Nephron progenitor cell (in vitro differentiated cells): ENCODE data around the gene PDE4D.
A peak's percentile ranks its signal among the peaks of the same experiment; 100 is the strongest.

Experiments
- DNase-seq: peaks from one replicate; pipeline ENCODE4 v3.0.0; 2021
- H3K27ac Mint-ChIP-seq: 2 replicates; pipeline ENCODE4 v1.8.0; 2021; ENCODE audit warnings: mild to moderate bottlenecking, moderate library complexity, mixed read lengths
- H3K27me3 Mint-ChIP-seq: 2 replicates; pipeline ENCODE4 v1.8.0; 2021; ENCODE audit warnings: mild to moderate bottlenecking, low read depth, mixed read lengths; ENCODE audit not compliant: poor library complexity
- H3K36me3 Mint-ChIP-seq: 2 replicates; pipeline ENCODE4 v1.8.0; 2021; ENCODE audit warnings: low read depth, mixed read lengths
- H3K4me1 Mint-ChIP-seq: 2 replicates; pipeline ENCODE4 v1.8.0; 2021; ENCODE audit warnings: mixed read lengths
- H3K4me3 Mint-ChIP-seq: 2 replicates; pipeline ENCODE4 v1.8.0; 2021; ENCODE audit warnings: mild to moderate bottlenecking, moderate library complexity, mixed read lengths
- H3K9me3 Mint-ChIP-seq: 2 replicates; pipeline ENCODE4 v1.8.0; 2021; ENCODE audit warnings: mild to moderate bottlenecking, moderate library complexity, mixed read lengths
- TF ChIP-seq, protein P1 (sequence below): fragments of 200-600 bp; sonication (generic); IDR thresholded peaks from 2 replicates; pipeline ENCODE4 v1.5.0; 2021; ENCODE audit warnings: antibody characterized with exemption

PDE4D gene

DNA sequence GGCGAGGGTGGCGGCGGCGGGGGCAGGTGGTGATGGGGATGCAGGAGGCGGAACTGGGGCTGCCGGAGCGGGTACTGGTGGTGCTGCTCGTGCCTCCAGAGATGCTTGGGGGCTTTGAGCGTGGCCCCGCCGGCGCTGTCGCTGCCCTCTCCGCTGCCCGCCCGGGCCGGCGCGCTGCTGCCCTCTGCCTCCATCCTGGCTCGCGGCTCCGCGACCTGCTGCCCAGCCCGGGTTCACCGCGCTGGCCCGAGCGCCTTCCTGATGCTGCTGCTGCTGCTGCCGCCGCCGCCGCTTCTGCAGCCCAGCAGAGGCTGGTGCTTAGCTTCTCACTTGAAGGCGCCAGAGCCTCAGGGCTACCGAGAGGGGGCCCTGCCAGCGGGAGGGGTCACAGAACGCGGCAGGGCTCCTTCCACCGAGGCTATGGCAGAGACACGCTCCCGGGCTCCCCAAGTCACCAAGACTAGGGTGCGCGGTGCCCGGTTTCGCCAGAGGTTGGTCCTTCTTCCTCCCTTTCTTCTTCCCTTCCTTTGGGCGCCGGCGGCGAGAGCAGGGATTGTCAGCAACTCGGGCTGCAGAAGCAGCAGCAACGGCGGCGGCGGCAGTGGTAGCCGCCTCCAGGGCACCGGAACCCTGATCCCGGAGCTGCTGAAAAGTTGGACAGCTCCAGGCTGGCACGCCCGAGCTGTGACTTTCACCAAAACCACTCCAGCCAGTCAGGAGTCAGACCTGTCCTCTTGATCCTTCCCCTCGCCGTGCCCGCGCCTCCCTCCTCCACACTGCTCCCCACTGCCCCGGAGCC lies at the start of gene PDE4D:
Gene PDE4D (minus strand): TSS at position 298 of the 799 bp plus-strand sequence.
- DNase-seq = peak; percentile 90
- Mint-ChIP-seq H3K4me1 (peaks cover 22% of the 10 kb centered on the region), H3K27ac (no peak within 1 kb of the TSS), H3K9me3 (no peaks in the 10 kb centered on the region), H3K4me3 (peak within 1 kb of the TSS; percentile 69), H3K36me3 (no peaks in the 10 kb centered on the region), H3K27me3 (peaks cover 91% of the 10 kb centered on the region)
- TF ChIP-seq, protein P1, sequence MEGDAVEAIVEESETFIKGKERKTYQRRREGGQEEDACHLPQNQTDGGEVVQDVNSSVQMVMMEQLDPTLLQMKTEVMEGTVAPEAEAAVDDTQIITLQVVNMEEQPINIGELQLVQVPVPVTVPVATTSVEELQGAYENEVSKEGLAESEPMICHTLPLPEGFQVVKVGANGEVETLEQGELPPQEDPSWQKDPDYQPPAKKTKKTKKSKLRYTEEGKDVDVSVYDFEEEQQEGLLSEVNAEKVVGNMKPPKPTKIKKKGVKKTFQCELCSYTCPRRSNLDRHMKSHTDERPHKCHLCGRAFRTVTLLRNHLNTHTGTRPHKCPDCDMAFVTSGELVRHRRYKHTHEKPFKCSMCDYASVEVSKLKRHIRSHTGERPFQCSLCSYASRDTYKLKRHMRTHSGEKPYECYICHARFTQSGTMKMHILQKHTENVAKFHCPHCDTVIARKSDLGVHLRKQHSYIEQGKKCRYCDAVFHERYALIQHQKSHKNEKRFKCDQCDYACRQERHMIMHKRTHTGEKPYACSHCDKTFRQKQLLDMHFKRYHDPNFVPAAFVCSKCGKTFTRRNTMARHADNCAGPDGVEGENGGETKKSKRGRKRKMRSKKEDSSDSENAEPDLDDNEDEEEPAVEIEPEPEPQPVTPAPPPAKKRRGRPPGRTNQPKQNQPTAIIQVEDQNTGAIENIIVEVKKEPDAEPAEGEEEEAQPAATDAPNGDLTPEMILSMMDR = no peak

DNA sequence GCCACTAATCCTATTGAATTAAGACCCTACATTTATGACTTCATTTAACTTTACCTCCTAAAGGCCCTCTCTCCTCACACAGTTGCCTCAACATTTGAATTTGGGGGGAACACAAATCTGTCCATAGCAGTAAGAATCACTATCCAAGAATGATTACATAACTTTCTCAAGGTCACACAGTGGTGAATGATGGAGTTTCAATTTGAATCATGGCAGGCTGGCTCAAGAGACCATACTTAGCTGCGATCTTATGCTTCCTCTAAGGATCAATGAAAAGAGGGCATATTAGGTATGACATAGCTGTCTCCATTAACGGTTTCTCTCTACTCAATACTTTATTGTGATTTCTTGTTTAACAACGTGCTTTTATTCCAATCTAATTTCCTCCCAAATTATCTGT lies 44.1 kb upstream of the PDE4D start:
- Mint-ChIP-seq H3K4me1 (no peaks in the 10 kb centered on the region), H3K27me3 (no peaks in the 10 kb centered on the region), H3K36me3 (no peaks in the 10 kb centered on the region), H3K9me3 (no peaks in the 10 kb centered on the region), H3K4me3 (no peak overlapping the region), H3K27ac (no peak overlapping the region)
- no peak for DNase-seq
- TF ChIP-seq, protein P1 = no peak

DNA sequence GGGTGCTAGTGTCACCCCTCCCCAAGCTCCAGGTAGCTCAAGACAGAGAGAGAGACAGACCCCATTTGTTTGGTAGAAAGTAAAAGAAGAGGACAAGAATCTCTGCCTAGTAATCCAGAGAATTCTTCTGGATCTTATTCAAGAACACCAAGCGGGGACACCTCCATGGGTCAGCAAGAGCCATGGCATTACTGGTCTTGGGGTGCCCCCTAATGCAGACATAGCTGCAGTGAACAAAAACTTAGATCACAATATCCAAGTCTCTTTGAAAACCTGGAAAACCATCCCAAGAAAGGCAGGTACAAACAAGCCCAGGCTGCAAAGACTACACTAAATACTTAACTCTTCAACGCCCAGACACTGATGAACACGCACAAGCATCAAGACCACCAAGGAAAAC lies 29.9 kb upstream of the PDE4D start:
- Mint-ChIP-seq H3K4me1 (peaks cover 9% of the 10 kb centered on the region), H3K27me3 (peaks cover 4% of the 10 kb centered on the region), H3K4me3 (no peak overlapping the region), H3K9me3 (no peaks in the 10 kb centered on the region), H3K27ac (no peak overlapping the region), H3K36me3 (no peaks in the 10 kb centered on the region)
- no peak for DNase-seq
- TF ChIP-seq, protein P1 = no peak

DNA sequence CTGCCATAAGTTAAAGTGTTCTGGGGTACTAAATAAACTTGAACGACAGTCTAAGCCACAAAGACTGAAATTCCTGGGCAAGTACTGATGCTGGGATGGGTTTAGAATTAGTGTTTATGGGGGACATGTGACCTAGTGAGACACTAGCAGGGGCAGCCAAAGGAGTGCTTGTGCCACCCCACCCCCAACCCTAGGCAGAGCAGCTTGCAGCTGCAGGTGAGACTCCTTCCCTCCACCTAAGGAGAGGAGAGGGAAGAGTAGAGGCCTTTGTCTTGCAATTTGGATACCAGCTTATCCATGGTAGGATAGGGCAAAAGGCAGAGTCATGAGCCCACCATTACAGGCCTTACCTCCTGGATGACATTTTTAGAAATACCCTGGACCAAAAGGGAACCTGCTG lies 28.7 kb upstream of the PDE4D start:
- peaks cover 9% of the 10 kb centered on the region for H3K4me1 Mint-ChIP-seq
- no peaks in the 10 kb centered on the region for H3K9me3 Mint-ChIP-seq
- H3K4me3 Mint-ChIP-seq = no peak overlapping the region
- peaks cover 4% of the 10 kb centered on the region for H3K27me3 Mint-ChIP-seq
- TF ChIP-seq, protein P1 = no peak
- H3K36me3 Mint-ChIP-seq = no peaks in the 10 kb centered on the region
- DNase-seq = no peak
- H3K27ac Mint-ChIP-seq = no peak overlapping the region

DNA sequence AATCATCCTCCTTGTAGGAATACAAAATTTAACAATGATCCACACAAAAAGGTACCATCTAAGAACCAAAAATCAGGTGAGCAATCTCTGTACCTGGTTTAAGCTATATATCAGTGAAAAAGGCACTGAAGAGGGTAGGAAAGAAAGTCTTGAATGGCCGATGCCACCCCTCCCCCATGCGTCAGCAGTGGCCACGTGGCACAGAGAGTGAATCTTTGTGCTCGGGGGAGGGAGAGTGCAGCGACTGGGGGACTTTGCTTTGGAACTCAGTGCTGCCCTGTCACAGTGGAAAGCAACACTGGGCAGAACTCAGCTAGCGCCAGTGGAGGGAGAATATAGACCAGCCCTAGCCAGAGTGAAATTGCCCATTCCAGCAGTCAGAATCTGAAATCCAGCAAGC lies 28.3 kb upstream of the PDE4D start:
- peaks cover 9% of the 10 kb centered on the region for H3K4me1 Mint-ChIP-seq
- H3K9me3 Mint-ChIP-seq = no peaks in the 10 kb centered on the region
- DNase-seq = peak; percentile 3
- no peak overlapping the region for H3K4me3 Mint-ChIP-seq
- H3K27me3 Mint-ChIP-seq = peaks cover 4% of the 10 kb centered on the region
- no peak overlapping the region for H3K27ac Mint-ChIP-seq
- no peaks in the 10 kb centered on the region for H3K36me3 Mint-ChIP-seq
- TF ChIP-seq, protein P1 = no peak

- Mint-ChIP-seq H3K36me3 (no peaks in the 10 kb centered on the region), H3K27ac (no peak overlapping the region), H3K4me1 (peaks cover 9% of the 10 kb centered on the region), H3K9me3 (no peaks in the 10 kb centered on the region), H3K27me3 (peaks cover 7% of the 10 kb centered on the region), H3K4me3 (no peak overlapping the region)
- TF ChIP-seq, protein P1 = no peak
- no peak for DNase-seq
These were observed 26.0 kb upstream of the PDE4D start for GRCh38 chr5:59919484-59919883.
